ENCODE results near the gene PRKCA. TPM values are rescaled to one million over a fixed set of nuclear protein-coding genes. Genes with fewer than 3 reads are reported as not detected.

The PRKCA gene
- total and polyA plus RNA-seq, 2 of the 13 experiments (the other 11 are each of a cell fraction or from before 2014, with no cell fraction given), result 18.5 to 21.5 TPM

DNA sequence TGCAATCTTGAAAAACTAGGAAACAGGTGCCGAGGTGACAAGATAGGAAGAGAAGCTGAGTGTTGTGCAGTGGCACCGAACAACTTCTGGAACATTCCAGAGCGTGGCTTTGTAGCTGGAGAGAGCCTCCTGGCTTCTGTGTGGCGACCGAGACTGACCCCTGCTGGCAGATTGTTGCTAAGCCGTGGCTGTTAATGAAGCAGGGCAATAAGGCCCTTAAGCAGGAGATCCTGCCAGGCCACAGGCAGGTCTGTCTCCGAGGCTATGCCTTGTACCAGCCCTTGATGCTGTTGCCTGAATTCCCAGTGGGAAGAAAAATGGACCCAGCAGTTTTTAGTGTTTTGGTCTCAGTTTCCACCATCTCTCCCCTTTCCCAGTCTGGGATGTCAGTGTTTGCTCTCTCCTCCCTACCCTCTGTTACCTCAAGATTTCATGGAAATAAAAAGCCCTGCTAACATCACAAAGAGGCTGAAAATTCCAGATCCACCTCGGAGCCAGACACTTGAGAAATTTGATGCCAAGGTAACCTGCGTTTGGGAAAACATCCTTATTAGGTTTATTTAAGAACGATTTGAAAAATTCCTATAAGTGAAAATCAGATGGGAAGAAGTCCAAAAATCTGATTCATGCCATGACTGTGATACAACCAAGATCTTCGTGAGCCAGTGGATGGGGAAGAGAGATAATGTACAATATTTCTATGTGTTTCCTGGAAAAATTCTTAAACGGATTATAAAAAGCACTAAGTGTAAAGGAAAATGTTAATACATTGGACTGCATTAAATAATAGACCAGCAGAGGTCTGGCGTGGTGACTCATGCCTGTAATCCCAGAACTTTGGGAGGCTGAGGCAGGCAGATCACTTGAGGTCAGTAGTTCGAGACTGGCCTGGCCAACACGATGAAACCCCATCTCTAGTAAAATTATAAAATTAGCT lies 265.1 kb downstream of the PRKCA start (continued):
- TF ChIP-seq, protein P1, sequence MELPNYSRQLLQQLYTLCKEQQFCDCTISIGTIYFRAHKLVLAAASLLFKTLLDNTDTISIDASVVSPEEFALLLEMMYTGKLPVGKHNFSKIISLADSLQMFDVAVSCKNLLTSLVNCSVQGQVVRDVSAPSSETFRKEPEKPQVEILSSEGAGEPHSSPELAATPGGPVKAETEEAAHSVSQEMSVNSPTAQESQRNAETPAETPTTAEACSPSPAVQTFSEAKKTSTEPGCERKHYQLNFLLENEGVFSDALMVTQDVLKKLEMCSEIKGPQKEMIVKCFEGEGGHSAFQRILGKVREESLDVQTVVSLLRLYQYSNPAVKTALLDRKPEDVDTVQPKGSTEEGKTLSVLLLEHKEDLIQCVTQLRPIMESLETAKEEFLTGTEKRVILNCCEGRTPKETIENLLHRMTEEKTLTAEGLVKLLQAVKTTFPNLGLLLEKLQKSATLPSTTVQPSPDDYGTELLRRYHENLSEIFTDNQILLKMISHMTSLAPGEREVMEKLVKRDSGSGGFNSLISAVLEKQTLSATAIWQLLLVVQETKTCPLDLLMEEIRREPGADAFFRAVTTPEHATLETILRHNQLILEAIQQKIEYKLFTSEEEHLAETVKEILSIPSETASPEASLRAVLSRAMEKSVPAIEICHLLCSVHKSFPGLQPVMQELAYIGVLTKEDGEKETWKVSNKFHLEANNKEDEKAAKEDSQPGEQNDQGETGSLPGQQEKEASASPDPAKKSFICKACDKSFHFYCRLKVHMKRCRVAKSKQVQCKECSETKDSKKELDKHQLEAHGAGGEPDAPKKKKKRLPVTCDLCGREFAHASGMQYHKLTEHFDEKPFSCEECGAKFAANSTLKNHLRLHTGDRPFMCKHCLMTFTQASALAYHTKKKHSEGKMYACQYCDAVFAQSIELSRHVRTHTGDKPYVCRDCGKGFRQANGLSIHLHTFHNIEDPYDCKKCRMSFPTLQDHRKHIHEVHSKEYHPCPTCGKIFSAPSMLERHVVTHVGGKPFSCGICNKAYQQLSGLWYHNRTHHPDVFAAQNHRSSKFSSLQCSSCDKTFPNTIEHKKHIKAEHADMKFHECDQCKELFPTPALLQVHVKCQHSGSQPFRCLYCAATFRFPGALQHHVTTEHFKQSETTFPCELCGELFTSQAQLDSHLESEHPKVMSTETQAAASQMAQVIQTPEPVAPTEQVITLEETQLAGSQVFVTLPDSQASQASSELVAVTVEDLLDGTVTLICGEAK (IDR thresholded peaks at IDR 0.05), result no peak
- TF ChIP-seq, protein P1 (CRISPR knock-in tag; IDR thresholded peaks at IDR 0.05), result no peak
- TF ChIP-seq, protein P2, sequence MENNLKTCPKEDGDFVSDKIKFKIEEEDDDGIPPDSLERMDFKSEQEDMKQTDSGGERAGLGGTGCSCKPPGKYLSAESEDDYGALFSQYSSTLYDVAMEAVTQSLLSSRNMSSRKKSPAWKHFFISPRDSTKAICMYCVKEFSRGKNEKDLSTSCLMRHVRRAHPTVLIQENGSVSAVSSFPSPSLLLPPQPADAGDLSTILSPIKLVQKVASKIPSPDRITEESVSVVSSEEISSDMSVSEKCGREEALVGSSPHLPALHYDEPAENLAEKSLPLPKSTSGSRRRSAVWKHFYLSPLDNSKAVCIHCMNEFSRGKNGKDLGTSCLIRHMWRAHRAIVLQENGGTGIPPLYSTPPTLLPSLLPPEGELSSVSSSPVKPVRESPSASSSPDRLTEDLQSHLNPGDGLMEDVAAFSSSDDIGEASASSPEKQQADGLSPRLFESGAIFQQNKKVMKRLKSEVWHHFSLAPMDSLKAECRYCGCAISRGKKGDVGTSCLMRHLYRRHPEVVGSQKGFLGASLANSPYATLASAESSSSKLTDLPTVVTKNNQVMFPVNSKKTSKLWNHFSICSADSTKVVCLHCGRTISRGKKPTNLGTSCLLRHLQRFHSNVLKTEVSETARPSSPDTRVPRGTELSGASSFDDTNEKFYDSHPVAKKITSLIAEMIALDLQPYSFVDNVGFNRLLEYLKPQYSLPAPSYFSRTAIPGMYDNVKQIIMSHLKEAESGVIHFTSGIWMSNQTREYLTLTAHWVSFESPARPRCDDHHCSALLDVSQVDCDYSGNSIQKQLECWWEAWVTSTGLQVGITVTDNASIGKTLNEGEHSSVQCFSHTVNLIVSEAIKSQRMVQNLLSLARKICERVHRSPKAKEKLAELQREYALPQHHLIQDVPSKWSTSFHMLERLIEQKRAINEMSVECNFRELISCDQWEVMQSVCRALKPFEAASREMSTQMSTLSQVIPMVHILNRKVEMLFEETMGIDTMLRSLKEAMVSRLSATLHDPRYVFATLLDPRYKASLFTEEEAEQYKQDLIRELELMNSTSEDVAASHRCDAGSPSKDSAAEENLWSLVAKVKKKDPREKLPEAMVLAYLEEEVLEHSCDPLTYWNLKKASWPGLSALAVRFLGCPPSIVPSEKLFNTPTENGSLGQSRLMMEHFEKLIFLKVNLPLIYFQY (CRISPR knock-in tag; IDR thresholded peaks at IDR 0.05; ENCODE audit: borderline replicate concordance), result no peak
- TF ChIP-seq HDAC6 (IDR thresholded peaks at IDR 0.05; ENCODE audit: low read depth, low read length) (no peak), HOXA9 (CRISPR knock-in tag; IDR thresholded peaks at IDR 0.05; ENCODE audit: borderline replicate concordance) (no peak), TCF12 (IDR thresholded peaks at IDR 0.05) (no peak), TCF12 (CRISPR knock-in tag; IDR thresholded peaks at IDR 0.05) (no peak), ZNF382 (CRISPR knock-in tag; IDR thresholded peaks at IDR 0.05; ENCODE audit: borderline replicate concordance) (no peak), JDP2 (CRISPR knock-in tag; IDR thresholded peaks at IDR 0.05; ENCODE audit: borderline replicate concordance) (no peak), DNMT3B (CRISPR knock-in tag; conservative IDR thresholded peaks at IDR 0.05) (no peak), CENPT (CRISPR knock-in tag; IDR thresholded peaks at IDR 0.05; ENCODE audit: low read depth) (no peak), ZNF234 (CRISPR knock-in tag; conservative IDR thresholded peaks at IDR 0.05) (no peak)
- TF ChIP-seq, protein P3, sequence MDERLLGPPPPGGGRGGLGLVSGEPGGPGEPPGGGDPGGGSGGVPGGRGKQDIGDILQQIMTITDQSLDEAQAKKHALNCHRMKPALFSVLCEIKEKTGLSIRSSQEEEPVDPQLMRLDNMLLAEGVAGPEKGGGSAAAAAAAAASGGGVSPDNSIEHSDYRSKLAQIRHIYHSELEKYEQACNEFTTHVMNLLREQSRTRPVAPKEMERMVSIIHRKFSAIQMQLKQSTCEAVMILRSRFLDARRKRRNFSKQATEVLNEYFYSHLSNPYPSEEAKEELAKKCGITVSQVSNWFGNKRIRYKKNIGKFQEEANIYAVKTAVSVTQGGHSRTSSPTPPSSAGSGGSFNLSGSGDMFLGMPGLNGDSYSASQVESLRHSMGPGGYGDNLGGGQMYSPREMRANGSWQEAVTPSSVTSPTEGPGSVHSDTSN (CRISPR knock-in tag; IDR thresholded peaks at IDR 0.05), result no peak
- TF ChIP-seq, protein P4, sequence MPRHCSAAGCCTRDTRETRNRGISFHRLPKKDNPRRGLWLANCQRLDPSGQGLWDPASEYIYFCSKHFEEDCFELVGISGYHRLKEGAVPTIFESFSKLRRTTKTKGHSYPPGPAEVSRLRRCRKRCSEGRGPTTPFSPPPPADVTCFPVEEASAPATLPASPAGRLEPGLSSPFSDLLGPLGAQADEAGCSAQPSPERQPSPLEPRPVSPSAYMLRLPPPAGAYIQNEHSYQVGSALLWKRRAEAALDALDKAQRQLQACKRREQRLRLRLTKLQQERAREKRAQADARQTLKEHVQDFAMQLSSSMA (CRISPR knock-in tag; IDR thresholded peaks at IDR 0.05), result no peak; the same call in 1 of the 2 replicates

Measured in HepG2 (cell line).